Hematopoietic multipotent progenitor cell treated with erythropoietin and hydrocortisone succinate and interleukin-3 and kit ligand, for 17 days (in vitro differentiated cells): Measurements from ENCODE around the gene GBX2.

ENCODE experiments used
- DNase-seq: peaks from one replicate; pipeline ENCODE4 v3.0.0-alpha.2; 2015; ENCODE audit warnings: low spot score

Gene GBX2

GRCh38 chr2:236167297-236168109, 683 bp downstream of the GBX2 start:
- DNase-seq, result no peak

GRCh38 chr2:236166796-236167296, 1.3 kb downstream of the GBX2 start:
- DNase-seq, result no peak

- DNase-seq, result no peak
These were observed 2.1 kb downstream of the GBX2 start for GRCh38 chr2:236165842-236166795.

GRCh38 chr2:236164925-236165841, 3.0 kb downstream of the GBX2 start:
- DNase-seq, result no peak

- DNase-seq, result no peak
These were observed 3.8 kb downstream of the GBX2 start for GRCh38 chr2:236164201-236164924.

GRCh38 chr2:236163471-236164200, 4.5 kb downstream of the GBX2 start:
- no peak for DNase-seq

- DNase-seq, result no peak
These were observed 5.2 kb downstream of the GBX2 start for GRCh38 chr2:236162882-236163470.

- DNase-seq, result no peak
These were observed 5.9 kb downstream of the GBX2 start for GRCh38 chr2:236162031-236162845.

- DNase-seq, result no peak
These were observed 6.7 kb downstream of the GBX2 start for GRCh38 chr2:236161531-236161930.

GRCh38 chr2:236161082-236161462, 7.1 kb downstream of the GBX2 start:
- no peak for DNase-seq

- DNase-seq, result no peak
These were observed 7.7 kb downstream of the GBX2 start for GRCh38 chr2:236160366-236161081.

- no peak for DNase-seq
These were observed 8.4 kb downstream of the GBX2 start for GRCh38 chr2:236159778-236160170.

GRCh38 chr2:236158969-236159777, 9.0 kb downstream of the GBX2 start:
- no peak for DNase-seq

- no peak for DNase-seq
These were observed 10.2 kb downstream of the GBX2 start for GRCh38 chr2:236157815-236158498.

GRCh38 chr2:236157366-236157765, 10.8 kb downstream of the GBX2 start:
- DNase-seq, result no peak

- no peak for DNase-seq
These were observed 11.4 kb downstream of the GBX2 start for GRCh38 chr2:236156860-236157194.
